Measurements from ENCODE around the gene RFX2. TPM values are rescaled to one million over a fixed set of nuclear protein-coding genes. Genes with fewer than 3 reads are reported as not detected.
"Not testable (repeated sequence)": the region's sequence is repeated elsewhere in the genome, so short reads cannot be mapped to it uniquely, and the experiment has no call there.

RFX2 gene
- total and polyA plus RNA-seq, 10 of the 15 experiments (the other 5 are each of a cell fraction or from before 2014, with no cell fraction given): 3.2 to 9.8 (median 4.7) TPM

DNA sequence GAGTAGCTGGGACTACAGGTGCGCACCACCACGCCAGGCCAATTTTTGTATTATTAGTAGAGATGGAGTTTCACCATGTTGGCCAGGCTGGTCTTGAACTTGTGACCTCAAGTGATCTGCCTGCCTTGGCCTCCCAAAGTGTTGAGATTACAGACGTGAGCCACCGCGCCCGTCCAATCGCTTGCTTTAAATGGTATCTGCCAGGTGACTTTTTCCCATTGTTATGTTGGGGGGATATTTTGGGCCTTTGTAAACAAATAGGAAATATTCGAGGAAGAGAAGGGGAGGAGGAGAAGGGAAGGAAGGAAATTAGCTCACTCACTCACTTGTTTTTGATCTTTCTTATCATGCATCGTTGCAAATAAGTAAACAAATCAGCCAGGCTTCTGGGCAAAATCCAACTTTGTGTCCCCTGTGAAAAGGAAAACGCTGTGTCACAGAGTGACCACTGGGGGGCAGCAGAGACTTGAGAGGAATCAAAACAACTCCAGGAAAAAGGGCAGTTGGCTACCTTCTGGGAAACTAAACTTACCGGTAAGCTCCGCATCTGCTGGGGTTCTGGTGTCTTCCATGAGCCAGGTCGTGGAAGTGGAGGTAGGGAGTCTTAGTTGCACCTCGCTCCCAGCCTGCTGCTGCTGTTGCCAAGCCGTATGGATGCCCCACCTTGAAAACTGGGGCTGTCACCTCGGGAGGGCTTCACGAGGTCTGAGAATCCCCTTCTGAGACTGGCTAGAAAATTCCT, 123.1 kb downstream of the RFX2 start:
- ChIA-PET RAD21 (ENCODE audit: unreplicated experiment) (interaction anchor here (0.6 to 4.7 kb wide), 7 partner anchors 12 to 183 kb away, joined by 3 to 19 read pairs (median 16); no protein-coding TSS in a partner anchor), SMC1A (ENCODE audit: uncharacterized antibody, unreplicated experiment) (interaction anchor here (1.2 to 4.2 kb wide), 10 partner anchors 8 to 139 kb away, joined by 4 to 28 read pairs (median 9); partner anchors contain the start of gene RANBP3), CTCF (interaction anchor here (0.6 to 7.8 kb wide), 20 partner anchors 8 to 183 kb away, joined by 3 to 76 read pairs (median 6); partner anchors contain the start of gene RANBP3), POLR2A (interaction anchor here (0.8 to 1.7 kb wide), 3 partner anchors 12 to 35 kb away, joined by 3 to 4 read pairs (median 3); no protein-coding TSS in a partner anchor)
- Histone ChIP-seq H3K9me3 (replicated peaks; ENCODE audit: control insufficient read depth, insufficient read depth, low read length) (no peaks in the 10 kb centered on the region), H3K36me3 (ENCODE audit: control insufficient read depth in 2 of 2, insufficient read depth in 2 of 2, low read length in 1 of 2) (no peaks in the 10 kb centered on the region), H3K4me2 (ENCODE audit: control insufficient read depth, insufficient read depth) (peak overlapping the region; percentile 98), H3K27ac (ENCODE audit: control insufficient read depth, insufficient read depth) (no peak overlapping the region), H4K20me1 (ENCODE audit: control insufficient read depth, insufficient read depth) (no peaks in the 10 kb centered on the region), H3K9ac (ENCODE audit: control insufficient read depth, insufficient read depth, low read length) (peak overlapping the region; percentile 64), H3K4me1 (ENCODE audit: control insufficient read depth, insufficient read depth, low read length) (peaks cover 8% of the 10 kb centered on the region), H3K27me3 (replicated peaks in 1 of 2; ENCODE audit: control insufficient read depth in 2 of 2, insufficient read depth in 2 of 2, low read length in 1 of 2) (no peaks in the 10 kb centered on the region), H3K79me2 (ENCODE audit: control insufficient read depth, insufficient read depth, low read length) (no peaks in the 10 kb centered on the region), H2AFZ (ENCODE audit: control insufficient read depth, low read depth, low read length) (peak overlapping the region; percentile 94), H3K4me3 (peak overlapping the region; percentile 40; the same call in 1 of the 2 replicates)
- FAIRE-seq: no peak
- 25% methylated on average over 17 of the region's 17 CpGs for WGBS (ENCODE audit: insufficient coverage, insufficient replicate concordance, low lambda C conversion rate, missing lambda C conversion rate)
- intact Hi-C loops (cut with micrococcal nuclease; ENCODE audit: unreplicated experiment) (loop anchor here (1.0 to 2.0 kb wide), 3 partner anchors 36 to 138 kb away; no protein-coding TSS in a partner anchor), in situ Hi-C loops (cut with MboI) (no loop called here)
- no TSS peak for BruUV-seq (replicated peaks)
- peak; percentile 75 for ATAC-seq
- peak; percentile 19 for DNase-seq (ENCODE audit: low read depth, low spot score)
- TF ChIP-seq YY1 (IDR thresholded peaks at IDR 0.05; ENCODE audit: low read depth, low read length) (peak; percentile 42; the same call in 1 of the 2 replicates), SMC3 (IDR thresholded peaks at IDR 0.05; ENCODE audit: borderline replicate concordance, low read length) (peak; percentile 68; the same call in 1 of the 2 replicates), BRCA1 (IDR thresholded peaks at IDR 0.05; ENCODE audit: low read depth, low read length) (0 out of 2 replicates have a peak, but pooled peaks have one; percentile 32), ESRRA (IDR thresholded peaks at IDR 0.05; ENCODE audit: low read length) (no peak), TBL1XR1 (IDR thresholded peaks at IDR 0.05; ENCODE audit: low read depth, low read length) (no peak), RFX5 (IDR thresholded peaks at IDR 0.05; ENCODE audit: low read depth, low read length) (peak; percentile 47; the same call in 1 of the 2 replicates), MEF2A (IDR thresholded peaks at IDR 0.05; ENCODE audit: insufficient read depth, low read depth, low read length) (no peak), IKZF1 (conservative IDR thresholded peaks at IDR 0.05) (peak; percentile 55), MXI1 (IDR thresholded peaks at IDR 0.05; ENCODE audit: low read depth, low read length) (0 out of 2 replicates have a peak, but pooled peaks have one; percentile 14), RAD21 (IDR thresholded peaks at IDR 0.05; ENCODE audit: insufficient read depth, low read depth, low read length) (peak; percentile 84)
- TF ChIP-seq, protein P1, sequence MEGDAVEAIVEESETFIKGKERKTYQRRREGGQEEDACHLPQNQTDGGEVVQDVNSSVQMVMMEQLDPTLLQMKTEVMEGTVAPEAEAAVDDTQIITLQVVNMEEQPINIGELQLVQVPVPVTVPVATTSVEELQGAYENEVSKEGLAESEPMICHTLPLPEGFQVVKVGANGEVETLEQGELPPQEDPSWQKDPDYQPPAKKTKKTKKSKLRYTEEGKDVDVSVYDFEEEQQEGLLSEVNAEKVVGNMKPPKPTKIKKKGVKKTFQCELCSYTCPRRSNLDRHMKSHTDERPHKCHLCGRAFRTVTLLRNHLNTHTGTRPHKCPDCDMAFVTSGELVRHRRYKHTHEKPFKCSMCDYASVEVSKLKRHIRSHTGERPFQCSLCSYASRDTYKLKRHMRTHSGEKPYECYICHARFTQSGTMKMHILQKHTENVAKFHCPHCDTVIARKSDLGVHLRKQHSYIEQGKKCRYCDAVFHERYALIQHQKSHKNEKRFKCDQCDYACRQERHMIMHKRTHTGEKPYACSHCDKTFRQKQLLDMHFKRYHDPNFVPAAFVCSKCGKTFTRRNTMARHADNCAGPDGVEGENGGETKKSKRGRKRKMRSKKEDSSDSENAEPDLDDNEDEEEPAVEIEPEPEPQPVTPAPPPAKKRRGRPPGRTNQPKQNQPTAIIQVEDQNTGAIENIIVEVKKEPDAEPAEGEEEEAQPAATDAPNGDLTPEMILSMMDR (IDR thresholded peaks at IDR 0.05 in 2 of 3, conservative IDR thresholded peaks at IDR 0.05 in 1 of 3; ENCODE audit: control insufficient read depth in 2 of 3, extremely low read depth in 1 of 3, insufficient read depth in 1 of 3, low read depth in 3 of 3, low read length in 3 of 3): peak; percentile 89 to 95 (median 95)

DNA sequence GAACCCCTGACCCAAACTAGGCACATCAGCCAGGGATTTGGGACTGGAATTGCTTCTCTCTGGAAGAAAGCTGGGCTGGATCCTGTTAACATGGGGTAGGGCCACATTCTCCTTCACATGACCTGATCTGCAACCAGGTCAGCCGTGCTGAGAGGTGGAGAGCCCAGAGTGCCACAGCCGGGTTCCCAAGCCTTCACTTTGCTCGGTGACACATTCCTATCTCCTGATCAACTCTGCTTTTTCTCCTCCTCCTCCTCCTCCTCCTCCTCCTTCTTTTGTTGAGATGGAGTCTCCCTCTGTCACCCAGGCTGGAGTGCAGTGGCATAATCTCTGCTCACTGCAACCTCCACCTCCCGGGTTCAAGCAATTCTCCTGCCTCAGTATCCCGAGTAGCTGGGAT, 124.5 kb downstream of the RFX2 start:
- not testable (repeated sequence) for FAIRE-seq
- SMC1A ChIA-PET (ENCODE audit: uncharacterized antibody, unreplicated experiment): interaction anchor here (1.4 to 4.2 kb wide), 3 partner anchors 18 to 140 kb away, joined by 4 to 26 read pairs (median 24); no protein-coding TSS in a partner anchor

More for the DNA sequence above, 124.5 kb downstream of the RFX2 start:
- H4K20me1 ChIP-seq (ENCODE audit: control insufficient read depth, insufficient read depth); H3K36me3 ChIP-seq (ENCODE audit: control insufficient read depth in 2 of 2, insufficient read depth in 2 of 2, low read length in 1 of 2); ATAC-seq; BruUV-seq (replicated peaks); H3K9ac ChIP-seq (ENCODE audit: control insufficient read depth, insufficient read depth, low read length); H3K27ac ChIP-seq (ENCODE audit: control insufficient read depth, insufficient read depth); H3K79me2 ChIP-seq (ENCODE audit: control insufficient read depth, insufficient read depth, low read length); in situ Hi-C loops (cut with MboI); H3K4me3 ChIP-seq; H3K9me3 ChIP-seq (replicated peaks; ENCODE audit: control insufficient read depth, insufficient read depth, low read length); H3K4me2 ChIP-seq (ENCODE audit: control insufficient read depth, insufficient read depth); H2AFZ ChIP-seq (ENCODE audit: control insufficient read depth, low read depth, low read length); POLR2A ChIA-PET; H3K4me1 ChIP-seq (ENCODE audit: control insufficient read depth, insufficient read depth, low read length); DNase-seq (ENCODE audit: low read depth, low spot score); H3K27me3 ChIP-seq (replicated peaks in 1 of 2; ENCODE audit: control insufficient read depth in 2 of 2, insufficient read depth in 2 of 2, low read length in 1 of 2): not testable (repeated sequence)
- ChIA-PET RAD21 (ENCODE audit: unreplicated experiment) (interaction anchor here (1.4 to 2.1 kb wide), 3 partner anchors 18 to 55 kb away, joined by 3 to 11 read pairs (median 9); no protein-coding TSS in a partner anchor), CTCF (interaction anchor here (0.5 to 7.8 kb wide), 4 partner anchors 15 to 412 kb away, joined by 3 to 76 read pairs (median 14); no protein-coding TSS in a partner anchor)
- WGBS (ENCODE audit: insufficient coverage, insufficient replicate concordance, low lambda C conversion rate, missing lambda C conversion rate): 82% methylated on average over 5 of the region's 5 CpGs
- intact Hi-C loops (cut with micrococcal nuclease; ENCODE audit: unreplicated experiment): loop anchor here (2.0 kb wide), 1 partner anchor 37 kb away; no protein-coding TSS in a partner anchor
